ENCODE data around the gene UNC93B1. TPM values are rescaled to one million over a fixed set of nuclear protein-coding genes. Genes with fewer than 3 reads are reported as not detected.

UNC93B1 gene
- total RNA-seq, 1 experiment from 2014 or later = 75.5 TPM

GRCh38 chr11:68012843-68013610, 9.1 kb upstream of the UNC93B1 start:
- Histone ChIP-seq H3K36me3 (ENCODE audit: low read depth) (no peaks in the 10 kb centered on the region), H3K4me3 (peak overlapping the region; percentile 24; the same call in 1 of the 2 replicates), H2AFZ (no peak overlapping the region), H3K4me2 (peak overlapping the region; percentile 81), H3K9me3 (ENCODE audit: insufficient read depth, low read depth) (no peaks in the 10 kb centered on the region), H3K27me3 (ENCODE audit: insufficient read depth, low read depth) (no peaks in the 10 kb centered on the region), H3F3A (ENCODE audit: insufficient read depth, low read depth) (peaks cover 65% of the 10 kb centered on the region), H3K79me2 (ENCODE audit: low read depth) (peaks cover 25% of the 10 kb centered on the region; the same call in 1 of the 2 replicates), H3K4me1 (replicated peaks; ENCODE audit: insufficient read depth) (peaks cover 96% of the 10 kb centered on the region), H4K20me1 (ENCODE audit: insufficient read depth) (no peaks in the 10 kb centered on the region), H3K9me2 (ENCODE audit: insufficient read depth) (no peaks in the 10 kb centered on the region), H3K27ac (peak overlapping the region; percentile 93)
- intact Hi-C loops (cut with micrococcal nuclease; ENCODE audit: unreplicated experiment) = loop anchor here (5.0 to 10.0 kb wide), 2 partner anchors 134 to 168 kb away; no protein-coding TSS in a partner anchor
- CTCF ChIA-PET = interaction anchor here (1.1 kb wide), 1 partner anchor 29 kb away, joined by 3 read pairs; no protein-coding TSS in a partner anchor
- POLR2A ChIA-PET (ENCODE audit: unreplicated experiment) = interaction anchor here (0.6 to 1.0 kb wide), 5 partner anchors 10 to 767 kb away, joined by 3 to 7 read pairs (median 4); no protein-coding TSS in a partner anchor
- peak; percentile 96 to 99 for DNase-seq
- BruUV-seq (replicated peaks) = TSS peak; percentile 36
- no peak for TF ChIP-seq CTCF (conservative IDR thresholded peaks at IDR 0.05)
- no peak for TF ChIP-seq EZH2 (IDR thresholded peaks at IDR 0.05; ENCODE audit: low read depth)

- TF ChIP-seq EZH2 (IDR thresholded peaks at IDR 0.05; ENCODE audit: low read depth) (no peak), CTCF (conservative IDR thresholded peaks at IDR 0.05) (no peak)
- Histone ChIP-seq H4K20me1 (ENCODE audit: insufficient read depth) (no peaks in the 10 kb centered on the region), H3K79me2 (ENCODE audit: low read depth) (peaks cover 25% of the 10 kb centered on the region; the same call in 1 of the 2 replicates), H3K4me3 (no peak overlapping the region), H3F3A (ENCODE audit: insufficient read depth, low read depth) (peaks cover 60% of the 10 kb centered on the region), H3K9me2 (ENCODE audit: insufficient read depth) (no peaks in the 10 kb centered on the region), H3K36me3 (ENCODE audit: low read depth) (no peaks in the 10 kb centered on the region), H3K4me2 (peak overlapping the region; percentile 81), H2AFZ (no peak overlapping the region), H3K27ac (peak overlapping the region; percentile 93), H3K27me3 (ENCODE audit: insufficient read depth, low read depth) (no peaks in the 10 kb centered on the region), H3K9me3 (ENCODE audit: insufficient read depth, low read depth) (no peaks in the 10 kb centered on the region), H3K4me1 (replicated peaks; ENCODE audit: insufficient read depth) (peaks cover 88% of the 10 kb centered on the region)
- intact Hi-C loops (cut with micrococcal nuclease; ENCODE audit: unreplicated experiment) = loop anchor here (5.0 to 10.0 kb wide), 2 partner anchors 135 to 167 kb away; no protein-coding TSS in a partner anchor
- peak; percentile 39 to 68 for DNase-seq
- no TSS peak for BruUV-seq (replicated peaks)
- POLR2A ChIA-PET (ENCODE audit: unreplicated experiment) = no interaction called here
- CTCF ChIA-PET = interaction anchor here (1.1 kb wide), 1 partner anchor 29 kb away, joined by 3 read pairs; no protein-coding TSS in a partner anchor
Observed at GRCh38 chr11:68012044-68012842, 8.3 kb upstream of the UNC93B1 start.

All from PC-9 (cell line).